ENCODE data around the gene JMJD1C.

GRCh38 chr10:63466144-63466935 lies 563 bp upstream of the JMJD1C start:
- TF ChIP-seq POLR2AphosphoS5 (IDR thresholded peaks at IDR 0.05; ENCODE audit: low read depth, low read length) (no peak), POLR2A (IDR thresholded peaks at IDR 0.05; ENCODE audit: low read depth, low read length) (0 out of 2 replicates have a peak, but pooled peaks have one; percentile 14), TAF1 (IDR thresholded peaks at IDR 0.05; ENCODE audit: low read depth, low read length) (0 out of 2 replicates have a peak, but pooled peaks have one; percentile 2)
